Ishikawa (cell line): ENCODE measurements around the gene LMF1.

ENCODE experiments used
- CEBPB ChIP-seq: IDR thresholded peaks from 2 replicates; pipeline ENCODE4 v1.6.1; 2012
- CREB1 ChIP-seq: IDR thresholded peaks from 2 replicates; pipeline ENCODE4 v1.6.1; 2012; ENCODE audit warnings: low read depth
- EGR1 ChIP-seq: IDR thresholded peaks from 2 replicates; pipeline ENCODE4 v1.6.1; 2012
- EP300 ChIP-seq: IDR thresholded peaks from 2 replicates; pipeline ENCODE4 v1.6.1; 2012; ENCODE audit warnings: borderline replicate concordance
- FOXM1 ChIP-seq: IDR thresholded peaks from 2 replicates; pipeline ENCODE4 v1.6.1; 2012; ENCODE audit warnings: low read depth, borderline replicate concordance
- MAX ChIP-seq: IDR thresholded peaks from 2 replicates; pipeline ENCODE4 v1.6.1; 2012
- NFIC ChIP-seq: IDR thresholded peaks from 2 replicates; pipeline ENCODE4 v1.6.1; 2012
- RAD21 ChIP-seq: IDR thresholded peaks from 2 replicates; pipeline ENCODE4 v1.6.1; 2012; ENCODE audit warnings: low read depth
- REST ChIP-seq: IDR thresholded peaks from 2 replicates; pipeline ENCODE4 v1.6.1; 2012; ENCODE audit warnings: low read depth, mild to moderate bottlenecking
- TAF1 ChIP-seq: IDR thresholded peaks from 2 replicates; pipeline ENCODE4 v1.6.1; 2012; ENCODE audit warnings: low read depth, mild to moderate bottlenecking
- TCF12 ChIP-seq: IDR thresholded peaks from 2 replicates; pipeline ENCODE4 v1.6.1; 2012; ENCODE audit warnings: low read depth
- TEAD4 ChIP-seq: IDR thresholded peaks from 2 replicates; pipeline ENCODE4 v1.6.1; 2012
- USF1 ChIP-seq: IDR thresholded peaks from 2 replicates; pipeline ENCODE4 v1.6.1; 2012
- YY1 ChIP-seq: IDR thresholded peaks from 2 replicates; pipeline ENCODE4 v1.6.1; 2012; ENCODE audit warnings: low read depth
- ZBTB7A ChIP-seq: IDR thresholded peaks from 2 replicates; pipeline ENCODE4 v1.6.1; 2012; ENCODE audit warnings: low read depth

The LMF1 gene

GRCh38 chr16:927931-928330 is 42.9 kb downstream of the LMF1 start:
- TF ChIP-seq CEBPB (no peak), RAD21 (no peak), EGR1 (no peak), USF1 (no peak), NFIC (no peak), TEAD4 (no peak), REST (no peak)

GRCh38 chr16:927406-927805 is 43.4 kb downstream of the LMF1 start:
- TF ChIP-seq USF1, result no peak

GRCh38 chr16:926715-927114 is 44.1 kb downstream of the LMF1 start:
- TF ChIP-seq TAF1 (no peak), REST (no peak), EGR1 (no peak), TEAD4 (no peak), MAX (no peak)

- TF ChIP-seq EGR1, result no peak
- TF ChIP-seq EP300, result no peak
- TF ChIP-seq NFIC, result no peak
- no peak for TF ChIP-seq TCF12
- TF ChIP-seq REST, result no peak
- TF ChIP-seq YY1, result no peak
- TF ChIP-seq FOXM1, result no peak
- no peak for TF ChIP-seq RAD21
- no peak for TF ChIP-seq CREB1
- no peak for TF ChIP-seq USF1
- no peak for TF ChIP-seq TEAD4
Measured at GRCh38 chr16:924806-925205, 46.0 kb downstream of the LMF1 start.

GRCh38 chr16:924063-924462 is 46.7 kb downstream of the LMF1 start:
- TF ChIP-seq USF1, result no peak
- TF ChIP-seq NFIC, result no peak
- TF ChIP-seq FOXM1, result no peak
- TF ChIP-seq MAX, result no peak
- no peak for TF ChIP-seq ZBTB7A
- TF ChIP-seq EP300, result no peak
- TF ChIP-seq REST, result no peak
